Cardiac muscle cell (in vitro differentiated cells and primary cell): Measurements from ENCODE around the gene TK1. TPM values are rescaled to one million over a fixed set of nuclear protein-coding genes. Genes with fewer than 3 reads are reported as not detected.

ENCODE experiments used
- DNase-seq, 2 donors: peaks; one replicate each; pipeline versions ENCODE4 v3.0.0 to v3.0.0-alpha.2; 2010 to 2017; ENCODE audit warnings: low read depth in 1 of 2, low spot score in 1 of 2
- H3K27ac ChIP-seq: fragments of 200-600 bp; sonication (generic); 2 replicates; pipeline ENCODE4 v1.5.1; 2016
- H3K27me3 ChIP-seq: fragments of 200-600 bp; sonication (generic); 2 replicates; pipeline ENCODE4 v1.6.0; 2016; ENCODE audit warnings: control low read depth
- H3K36me3 ChIP-seq: fragments of 200-600 bp; sonication (generic); 2 replicates; pipeline ENCODE4 v1.5.1; 2016; ENCODE audit warnings: control low read depth
- H3K4me1 ChIP-seq: fragments of 200-600 bp; sonication (generic); 2 replicates; pipeline ENCODE4 v1.8.1; 2017; ENCODE audit warnings: low read depth, mild to moderate bottlenecking, mixed run types
- H3K4me3 ChIP-seq: fragments of 200-600 bp; sonication (generic); 2 replicates; pipeline ENCODE4 v1.5.1; 2016; ENCODE audit warnings: mild to moderate bottlenecking
- H3K9me3 ChIP-seq: fragments of 200-600 bp; sonication (generic); 2 replicates; pipeline ENCODE4 v1.5.1; 2017; ENCODE audit warnings: low read depth, mild to moderate bottlenecking, control low read depth
- polyA plus RNA-seq: library from polyadenylated mRNA; unstranded; fragments of >200 nt; fragmentation: Nextera tagmentation; extraction: Ambion mirVana; gene quantifications from 2 replicates; pipeline ENCODE4 v1.2.1, GENCODE V29; 2016
- total RNA-seq: library from RNA; depleted of rRNA; stranded (reverse); fragments of >200 nt; gene quantifications from 2 replicates; pipeline ENCODE4 v1.2.3, GENCODE V29; 2016
- TF ChIP-seq, protein P1 (sequence below): IDR thresholded peaks from 2 replicates; pipeline ENCODE4 v1.5.1; 2012; ENCODE audit warnings: low read depth, mild to moderate bottlenecking, low read length

The TK1 gene
- total and polyA plus RNA-seq, 2 experiments from 2014 or later = 21.1 to 57.5 TPM

DNA sequence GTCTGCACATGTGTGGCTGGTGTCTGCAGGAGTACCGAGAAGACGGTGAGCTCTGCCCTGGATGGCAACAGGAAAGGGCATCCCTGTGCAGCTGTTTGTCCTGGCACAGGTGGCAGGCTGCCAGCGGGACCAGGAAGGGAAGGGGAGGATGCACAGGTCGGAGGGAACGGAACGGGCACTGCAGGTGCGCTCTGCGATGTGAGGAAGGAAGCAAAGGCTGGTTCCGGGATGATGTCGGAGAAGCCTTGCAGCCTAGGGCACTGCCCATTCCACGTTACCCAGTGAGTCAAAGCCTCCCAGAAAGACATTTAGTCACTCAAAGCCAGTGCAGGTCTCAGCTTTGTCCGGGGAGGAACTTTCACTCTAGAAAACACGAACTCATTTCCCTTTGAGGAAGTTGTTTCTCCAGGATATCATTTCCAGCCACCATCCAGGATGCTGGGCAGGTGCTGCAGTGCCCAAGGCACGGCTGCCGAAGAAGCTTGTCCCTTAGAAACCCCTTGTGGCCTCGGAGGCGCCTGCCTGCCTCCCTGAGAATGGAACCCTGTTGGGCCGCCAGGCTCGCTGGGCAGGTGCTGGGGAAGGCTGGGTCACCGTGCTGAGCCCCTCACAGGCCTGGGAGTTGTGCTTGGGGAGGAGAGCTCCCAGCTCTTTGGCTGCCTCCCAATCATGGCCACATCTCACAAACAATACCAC is 40.1 kb upstream of the TK1 start:
- Histone ChIP-seq H3K27me3 (peaks cover 32% of the 10 kb centered on the region), H3K36me3 (no peaks in the 10 kb centered on the region), H3K4me1 (no peaks in the 10 kb centered on the region), H3K27ac (no peak overlapping the region), H3K4me3 (no peak overlapping the region), H3K9me3 (no peaks in the 10 kb centered on the region)
- no peak for DNase-seq
- TF ChIP-seq, protein P1, sequence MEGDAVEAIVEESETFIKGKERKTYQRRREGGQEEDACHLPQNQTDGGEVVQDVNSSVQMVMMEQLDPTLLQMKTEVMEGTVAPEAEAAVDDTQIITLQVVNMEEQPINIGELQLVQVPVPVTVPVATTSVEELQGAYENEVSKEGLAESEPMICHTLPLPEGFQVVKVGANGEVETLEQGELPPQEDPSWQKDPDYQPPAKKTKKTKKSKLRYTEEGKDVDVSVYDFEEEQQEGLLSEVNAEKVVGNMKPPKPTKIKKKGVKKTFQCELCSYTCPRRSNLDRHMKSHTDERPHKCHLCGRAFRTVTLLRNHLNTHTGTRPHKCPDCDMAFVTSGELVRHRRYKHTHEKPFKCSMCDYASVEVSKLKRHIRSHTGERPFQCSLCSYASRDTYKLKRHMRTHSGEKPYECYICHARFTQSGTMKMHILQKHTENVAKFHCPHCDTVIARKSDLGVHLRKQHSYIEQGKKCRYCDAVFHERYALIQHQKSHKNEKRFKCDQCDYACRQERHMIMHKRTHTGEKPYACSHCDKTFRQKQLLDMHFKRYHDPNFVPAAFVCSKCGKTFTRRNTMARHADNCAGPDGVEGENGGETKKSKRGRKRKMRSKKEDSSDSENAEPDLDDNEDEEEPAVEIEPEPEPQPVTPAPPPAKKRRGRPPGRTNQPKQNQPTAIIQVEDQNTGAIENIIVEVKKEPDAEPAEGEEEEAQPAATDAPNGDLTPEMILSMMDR = no peak

DNA sequence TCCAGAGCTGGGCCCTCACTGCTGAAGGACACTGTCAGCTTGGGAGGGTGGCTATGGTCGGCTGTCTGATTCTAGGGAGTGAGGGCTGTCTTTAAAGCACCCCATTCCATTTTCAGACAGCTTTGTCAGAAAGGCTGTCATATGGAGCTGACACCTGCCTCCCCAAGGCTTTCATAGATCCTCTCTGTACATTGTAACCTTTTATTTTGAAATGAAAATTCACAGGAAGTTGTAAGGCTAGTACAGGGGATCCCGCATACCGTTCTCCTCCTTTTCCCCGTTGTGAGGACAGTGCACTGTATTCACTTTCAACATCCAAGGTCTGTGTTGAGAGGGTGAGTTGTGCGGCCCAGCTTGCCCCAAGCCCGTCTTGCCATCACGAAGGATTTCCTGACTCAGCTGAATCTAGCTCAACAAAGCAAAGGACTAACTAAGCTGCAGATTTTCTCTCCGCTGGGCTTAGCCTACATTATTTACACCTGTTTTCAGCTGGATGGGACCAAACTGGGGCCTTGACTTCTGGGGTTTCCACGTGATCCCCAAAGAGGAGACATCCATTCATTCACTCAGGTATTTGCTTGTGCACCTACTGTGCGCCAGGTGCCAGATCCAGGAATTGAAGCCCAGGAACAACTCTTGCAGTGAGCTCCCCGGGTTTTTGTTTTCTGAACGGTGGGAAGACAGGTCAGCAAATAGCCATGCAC is 39.4 kb upstream of the TK1 start:
- Histone ChIP-seq H3K36me3 (no peaks in the 10 kb centered on the region), H3K9me3 (no peaks in the 10 kb centered on the region), H3K4me1 (no peaks in the 10 kb centered on the region), H3K4me3 (no peak overlapping the region), H3K27me3 (peaks cover 25% of the 10 kb centered on the region), H3K27ac (no peak overlapping the region)
- DNase-seq = no peak
- TF ChIP-seq, protein P1 = no peak

GRCh38 chr17:78225088-78225865 is 38.4 kb upstream of the TK1 start:
- no peaks in the 10 kb centered on the region for H3K36me3 ChIP-seq
- no peaks in the 10 kb centered on the region for H3K4me1 ChIP-seq
- DNase-seq = no peak
- H3K9me3 ChIP-seq = no peaks in the 10 kb centered on the region
- no peak overlapping the region for H3K4me3 ChIP-seq
- TF ChIP-seq, protein P1 = no peak
- H3K27ac ChIP-seq = no peak overlapping the region
- H3K27me3 ChIP-seq = peaks cover 15% of the 10 kb centered on the region

GRCh38 chr17:78224231-78225087 is 37.6 kb upstream of the TK1 start:
- TF ChIP-seq, protein P1 = no peak
- no peak overlapping the region for H3K27ac ChIP-seq
- no peaks in the 10 kb centered on the region for H3K36me3 ChIP-seq
- DNase-seq = no peak
- no peaks in the 10 kb centered on the region for H3K9me3 ChIP-seq
- no peak overlapping the region for H3K4me3 ChIP-seq
- H3K27me3 ChIP-seq = peaks cover 7% of the 10 kb centered on the region
- peaks cover 2% of the 10 kb centered on the region for H3K4me1 ChIP-seq

- Histone ChIP-seq H3K27ac (no peak overlapping the region), H3K4me1 (peaks cover 5% of the 10 kb centered on the region), H3K27me3 (peaks cover 6% of the 10 kb centered on the region), H3K4me3 (no peak overlapping the region), H3K9me3 (no peaks in the 10 kb centered on the region), H3K36me3 (no peaks in the 10 kb centered on the region)
- DNase-seq = no peak
- TF ChIP-seq, protein P1 = no peak
These were observed 36.9 kb upstream of the TK1 start for GRCh38 chr17:78223765-78224164.
